ENCODE data around the gene FBXW4.

FBXW4 gene

DNA sequence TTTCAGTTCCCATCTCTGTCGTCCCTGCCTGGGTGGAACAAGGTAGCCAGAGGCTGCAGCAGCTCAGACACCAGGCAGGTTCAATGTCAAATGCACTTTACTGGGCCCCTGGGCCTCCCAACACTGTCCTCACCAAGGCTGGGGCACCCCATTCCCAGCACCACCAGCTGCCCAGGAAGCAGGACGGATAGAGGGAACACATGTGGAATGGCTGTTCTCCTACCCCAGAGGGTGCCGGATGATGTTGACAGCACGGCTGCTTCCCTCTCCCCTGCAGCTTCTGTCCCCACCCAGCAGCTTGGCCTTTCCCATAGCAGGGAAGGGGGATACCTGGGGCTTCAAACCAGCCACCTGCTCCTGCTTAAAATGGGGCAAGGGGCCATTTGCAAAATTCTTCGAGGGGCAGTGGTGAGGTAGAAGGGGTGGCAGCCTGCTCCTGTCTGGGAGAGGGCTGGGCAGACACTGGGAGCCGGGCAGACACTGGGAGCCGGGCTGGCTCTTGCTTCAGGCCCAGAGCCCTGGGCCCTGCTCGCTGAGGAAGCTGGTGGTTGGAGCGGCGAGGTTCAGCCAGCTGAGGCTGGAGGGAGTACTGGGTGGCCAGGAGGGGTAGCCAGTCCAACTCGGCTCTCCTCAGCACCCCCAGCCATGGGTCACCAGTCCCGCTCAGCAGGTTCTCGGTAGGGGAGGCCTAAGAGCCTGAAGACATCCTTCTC, 116.0 kb downstream of the FBXW4 start:
- DNase-seq, result no peak

- no peak for DNase-seq
Measured at GRCh38 chr10:101578192-101578591, 116.8 kb downstream of the FBXW4 start.

DNA sequence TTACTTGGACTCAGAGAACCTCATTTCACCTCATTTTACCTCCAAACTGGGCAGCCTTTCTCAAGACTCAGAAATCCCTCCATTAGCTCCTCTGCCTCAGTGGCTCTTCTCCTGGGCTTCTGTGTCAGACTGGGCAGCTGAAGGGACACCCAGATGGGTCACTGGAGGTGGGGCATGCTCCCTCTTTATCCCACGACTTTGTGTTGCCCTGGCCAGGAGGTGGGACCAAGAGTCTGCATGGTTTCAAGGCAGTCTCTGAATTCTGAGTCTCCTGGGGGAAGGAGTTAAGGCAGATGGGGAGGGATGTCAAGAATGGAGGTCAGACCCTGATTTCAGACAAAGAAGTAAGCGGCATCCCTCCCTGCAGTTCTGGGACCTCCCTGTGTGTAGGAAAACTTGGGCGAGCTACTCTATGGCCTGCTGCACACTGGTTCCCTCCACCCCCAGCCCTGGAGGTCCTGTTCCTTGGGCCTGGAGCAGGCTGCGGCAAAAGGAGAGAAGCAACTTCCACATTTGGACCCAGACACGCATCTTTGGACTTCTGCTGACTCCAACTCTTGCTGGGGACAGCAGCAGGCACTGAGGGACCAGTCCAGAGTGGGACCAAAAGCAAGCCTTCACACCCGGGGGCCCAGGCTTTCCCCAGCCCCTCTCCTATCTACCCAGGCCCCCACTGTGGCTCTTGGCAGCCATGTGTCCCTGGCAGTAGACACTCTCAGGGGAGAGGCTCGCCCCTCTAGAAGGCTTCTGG, 117.7 kb downstream of the FBXW4 start:
- DNase-seq, result no peak

DNA sequence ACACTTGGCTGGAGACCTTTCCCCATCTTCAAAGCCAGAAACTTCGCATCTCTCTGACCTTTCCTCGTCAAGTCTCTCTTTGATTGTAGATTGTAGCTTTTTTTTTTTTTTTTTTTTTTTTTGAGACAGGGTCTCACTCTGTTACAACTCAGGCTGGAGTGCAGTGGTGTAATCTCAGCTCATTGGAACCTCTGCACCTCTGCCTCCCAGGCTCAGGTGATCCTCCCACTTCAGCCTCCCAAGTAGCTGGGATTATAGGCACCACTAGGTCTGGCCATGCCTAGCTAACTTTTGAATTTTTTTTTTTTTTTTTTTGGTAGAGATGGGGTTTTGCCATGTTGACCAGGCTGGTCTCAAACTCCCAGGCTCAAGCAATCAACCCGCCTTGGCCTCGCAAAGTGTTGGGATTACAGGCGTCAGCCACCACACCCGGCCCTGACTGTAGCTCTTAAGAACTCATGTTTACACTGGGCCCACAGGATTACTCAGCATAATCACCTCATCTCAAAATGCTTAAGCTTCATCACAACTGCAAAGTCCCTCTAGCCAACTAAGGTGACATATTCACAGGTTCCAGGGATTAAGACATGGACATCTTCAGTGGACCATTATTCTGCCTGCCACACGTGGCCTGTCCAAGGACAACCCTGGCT, 118.6 kb downstream of the FBXW4 start:
- DNase-seq, result no peak

GRCh38 chr10:101575580-101576210, 119.3 kb downstream of the FBXW4 start:
- no peak for DNase-seq

GRCh38 chr10:101575091-101575490, 119.9 kb downstream of the FBXW4 start:
- DNase-seq, result no peak

GRCh38 chr10:101573885-101574753, 120.9 kb downstream of the FBXW4 start:
- no peak for DNase-seq

DNA sequence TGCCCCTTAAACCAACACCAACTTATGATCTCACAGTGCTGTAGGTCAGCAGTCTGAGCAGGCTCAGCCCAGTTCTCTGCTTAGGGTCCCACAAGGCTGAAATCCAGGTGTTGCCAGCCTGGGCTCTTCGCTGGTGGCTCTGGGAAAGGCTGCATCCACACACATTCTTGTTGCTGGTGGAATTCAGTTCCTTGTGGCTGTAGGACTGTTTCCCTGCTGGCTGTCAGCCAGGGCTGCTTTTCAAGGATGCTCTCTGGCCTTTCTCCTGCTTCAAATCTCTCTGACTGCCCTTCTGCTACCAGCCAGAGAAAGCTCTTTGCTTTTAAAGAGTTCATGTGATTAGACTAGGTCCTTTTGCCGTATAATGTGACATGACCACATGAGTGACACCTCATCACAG, 122.2 kb downstream of the FBXW4 start:
- no peak for DNase-seq

GRCh38 chr10:101572126-101572525, 122.8 kb downstream of the FBXW4 start:
- DNase-seq, result no peak

DNA sequence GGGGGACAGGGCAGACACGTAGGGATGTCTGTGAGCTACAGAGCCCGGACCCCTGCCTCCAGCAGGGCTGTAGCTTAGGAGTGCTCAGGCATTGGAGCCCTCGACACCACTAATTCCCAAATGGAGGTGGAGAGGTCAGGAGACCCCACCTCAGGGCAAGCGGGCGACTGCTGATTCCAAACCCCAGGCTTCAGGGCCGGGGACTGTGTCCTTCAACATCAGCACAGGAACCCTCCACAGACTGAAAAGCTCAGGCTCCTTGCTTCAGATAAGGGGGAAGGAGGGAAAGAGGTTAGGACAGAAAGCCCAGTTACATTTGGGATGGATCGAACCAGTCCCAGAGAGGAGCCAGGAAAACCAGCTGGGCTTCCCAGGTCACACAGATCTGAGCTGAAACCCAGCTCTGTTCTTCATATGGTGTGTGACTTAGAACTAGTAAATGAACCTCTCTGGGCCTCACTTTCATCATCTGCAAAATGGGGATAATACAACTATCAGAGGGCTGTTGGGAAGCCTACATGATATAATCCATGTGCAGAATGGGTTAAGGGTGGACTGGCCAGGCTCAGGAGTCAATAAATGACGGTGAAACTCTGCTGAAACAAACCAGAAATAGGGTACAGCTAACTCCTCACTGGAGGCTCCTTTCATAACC, 123.6 kb downstream of the FBXW4 start:
- DNase-seq, result no peak

GRCh38 chr10:101570428-101571270, 124.3 kb downstream of the FBXW4 start:
- DNase-seq, result no peak

- DNase-seq, result peak; percentile 77 to 81
Measured at GRCh38 chr10:101569622-101570427, 125.1 kb downstream of the FBXW4 start.

DNA sequence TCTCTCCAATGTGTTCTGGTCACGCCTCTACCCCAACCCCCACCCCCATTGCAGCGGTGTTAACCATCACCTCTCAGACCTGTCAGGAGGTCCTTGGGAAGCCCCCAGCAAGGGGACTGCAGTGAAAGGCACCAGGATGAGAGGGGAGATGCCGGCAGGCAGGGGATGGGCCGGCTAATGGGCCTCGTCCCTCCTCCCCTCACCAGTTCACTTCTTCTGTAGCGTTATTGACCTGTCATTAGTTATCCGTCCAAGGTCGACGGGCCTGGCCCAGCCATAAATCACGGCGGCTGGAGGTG, 125.7 kb downstream of the FBXW4 start:
- no peak for DNase-seq

DNA sequence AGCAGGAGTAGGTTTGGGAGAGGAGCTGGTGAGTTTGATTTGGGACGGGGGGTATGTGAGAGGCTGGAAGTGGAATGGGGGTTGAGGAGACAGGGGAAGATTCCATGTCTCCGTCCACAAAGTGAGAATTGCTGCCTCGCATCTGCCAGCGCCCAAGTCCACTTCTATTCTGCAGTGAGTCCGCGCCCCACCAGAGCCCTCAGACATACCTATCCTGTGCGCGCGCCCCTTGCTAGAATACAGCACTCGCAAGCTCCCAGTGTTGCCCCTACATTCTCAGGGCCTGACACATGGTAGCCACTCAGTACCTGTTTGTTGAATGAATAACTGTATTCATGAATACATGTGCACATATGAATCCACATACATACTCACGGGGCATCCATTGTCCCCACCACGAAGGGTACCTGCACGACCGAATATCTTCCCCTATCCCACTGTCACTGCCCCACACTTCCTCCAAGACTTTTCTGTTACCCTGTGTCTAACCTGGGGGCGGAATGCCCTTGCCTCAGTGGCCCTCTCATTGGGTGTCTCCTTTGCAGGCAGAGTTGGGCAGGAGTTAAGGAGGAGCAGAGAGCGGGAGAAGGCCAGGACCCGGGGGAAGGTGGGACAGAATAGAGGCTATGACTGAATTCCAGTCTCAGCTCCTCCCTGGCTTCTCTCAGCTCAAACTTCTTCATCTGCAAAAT, 126.8 kb downstream of the FBXW4 start:
- DNase-seq, result no peak

GRCh38 chr10:101567165-101568006, 127.6 kb downstream of the FBXW4 start:
- no peak for DNase-seq

- no peak for DNase-seq
Measured at GRCh38 chr10:101566333-101567164, 128.4 kb downstream of the FBXW4 start.

DNA sequence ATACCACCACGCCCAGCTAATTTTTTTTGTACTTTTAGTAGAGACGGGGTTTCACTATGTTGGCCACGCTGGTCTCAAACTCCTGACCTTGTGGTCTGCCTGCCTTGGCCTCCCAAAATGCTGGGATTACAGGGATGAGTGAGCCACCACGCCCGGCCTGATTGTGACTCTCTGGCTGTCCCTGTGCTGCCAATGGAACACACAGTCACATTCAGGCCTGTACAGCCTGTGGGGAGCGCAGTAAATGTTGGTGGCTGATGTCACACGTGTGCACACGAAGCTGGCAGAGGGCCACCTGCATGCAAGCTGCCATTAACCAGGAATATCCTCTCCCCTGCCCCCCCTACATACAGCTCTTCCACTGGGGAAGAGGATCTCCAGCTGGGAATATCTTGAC, 129.0 kb downstream of the FBXW4 start:
- DNase-seq, result no peak
